ENCODE data around the gene SP5. TPM values are rescaled to one million over a fixed set of nuclear protein-coding genes. Genes with fewer than 3 reads are reported as not detected.

Gene SP5
- total RNA-seq, 2 experiments from 2014 or later: not detected

DNA sequence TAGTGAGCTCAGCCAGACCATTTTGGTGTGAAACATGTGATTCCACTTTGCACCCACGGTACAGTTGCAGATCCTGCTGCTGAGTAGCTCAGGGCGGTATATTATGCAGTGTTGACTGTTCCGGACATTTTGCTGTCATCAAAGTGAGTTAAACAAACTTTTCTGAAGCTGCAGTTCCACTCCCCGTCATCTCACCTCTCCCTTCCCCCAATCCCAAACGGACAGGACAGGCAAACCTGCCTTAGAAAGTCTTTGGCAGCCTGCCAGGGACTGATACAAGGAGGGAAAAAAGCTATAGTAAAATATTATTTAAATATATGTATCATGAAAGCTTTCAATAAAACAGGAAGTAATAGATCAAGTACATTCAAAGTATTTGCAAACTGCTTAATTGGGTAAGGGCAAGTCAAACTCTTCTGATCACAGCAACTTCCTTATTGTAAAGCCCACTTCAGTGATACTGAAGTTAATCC, 35.5 kb upstream of the SP5 start:
- ATAC-seq (ENCODE audit: poor library complexity) (no peak), DNase-seq (no peak)
- H3K4me3 ChIP-seq (ENCODE audit: low read length): no peak overlapping the region
- H3K4me1 ChIP-seq (ENCODE audit: insufficient read depth, low read length): no peaks in the 10 kb centered on the region
- H3K27me3 ChIP-seq (ENCODE audit: control insufficient read depth in 1 of 2, insufficient read depth in 2 of 2, low read length in 2 of 2): no peaks in the 10 kb centered on the region
- Mint-ChIP-seq H3K27ac (no peak overlapping the region), H3K9me3 (no peaks in the 10 kb centered on the region), H3K4me1 (ENCODE audit: low read depth) (peaks cover 9% of the 10 kb centered on the region), H3K36me3 (ENCODE audit: low read depth) (no peaks in the 10 kb centered on the region), H3K4me3 (no peak overlapping the region), H3K27me3 (peaks cover 5% of the 10 kb centered on the region)
- POLR2A ChIA-PET: no interaction called here
- no peak overlapping the region for H3K27ac ChIP-seq (ENCODE audit: low read depth in 1 of 2, low read length in 2 of 2)
- H3K36me3 ChIP-seq (ENCODE audit: insufficient read depth, low read length): no peaks in the 10 kb centered on the region
- TF ChIP-seq CTCF (IDR thresholded peaks at IDR 0.05): no peak
- H3K9me3 ChIP-seq (ENCODE audit: control insufficient read depth in 1 of 2, insufficient read depth in 1 of 2, low read length in 2 of 2): no peaks in the 10 kb centered on the region
- intact Hi-C loops (cut with DNase I, micrococcal nuclease): no loop called here
- CTCF ChIA-PET: no interaction called here

DNA sequence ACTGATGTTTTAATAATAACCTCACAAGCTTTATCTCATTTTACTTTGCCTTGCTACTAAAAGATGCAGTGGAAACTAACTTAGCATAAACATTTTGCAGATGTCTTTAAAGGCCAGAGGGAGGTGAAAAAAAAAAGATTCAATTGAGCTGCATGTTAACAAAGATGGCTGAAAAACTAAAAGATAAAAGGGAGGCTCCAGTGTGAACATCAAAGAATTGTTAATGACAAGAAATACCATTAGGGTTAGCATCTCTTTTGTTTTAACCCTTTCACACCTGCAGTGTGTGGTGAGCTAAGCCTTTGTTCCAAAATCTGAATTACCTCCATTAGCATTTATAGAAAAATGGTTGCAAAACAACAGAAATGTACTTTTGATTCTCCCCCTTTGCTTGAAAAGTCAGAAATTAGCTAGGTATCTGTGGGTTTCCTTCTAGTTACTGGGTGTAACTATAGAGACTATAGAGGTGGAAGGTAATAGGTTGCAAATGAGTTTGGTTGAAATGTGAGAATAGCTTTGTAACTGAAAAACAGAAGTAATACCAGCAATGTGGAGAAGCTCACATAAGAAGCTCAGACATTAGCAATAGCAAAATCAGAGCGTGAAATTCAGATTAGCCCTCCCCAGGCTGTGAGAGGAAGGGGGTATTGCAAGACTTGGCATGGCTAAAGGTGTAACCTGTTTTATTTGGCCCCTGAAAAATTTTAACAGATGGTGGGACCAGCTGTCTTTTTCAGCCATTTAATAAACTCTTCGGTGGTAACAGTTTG, 34.8 kb upstream of the SP5 start:
- ChIA-PET POLR2A (no interaction called here), CTCF (interaction anchor here (0.7 kb wide), 1 partner anchor 175 kb away, joined by 3 read pairs; no protein-coding TSS in a partner anchor)
- intact Hi-C loops (cut with DNase I, micrococcal nuclease): no loop called here
- Histone ChIP-seq H3K9me3 (ENCODE audit: control insufficient read depth in 1 of 2, insufficient read depth in 1 of 2, low read length in 2 of 2) (no peaks in the 10 kb centered on the region), H3K4me1 (ENCODE audit: insufficient read depth, low read length) (no peaks in the 10 kb centered on the region), H3K27me3 (ENCODE audit: control insufficient read depth in 1 of 2, insufficient read depth in 2 of 2, low read length in 2 of 2) (no peaks in the 10 kb centered on the region), H3K4me3 (ENCODE audit: low read length) (no peak overlapping the region), H3K36me3 (ENCODE audit: insufficient read depth, low read length) (no peaks in the 10 kb centered on the region), H3K27ac (ENCODE audit: low read depth in 1 of 2, low read length in 2 of 2) (no peak overlapping the region)
- TF ChIP-seq CTCF (IDR thresholded peaks at IDR 0.05): no peak
- Mint-ChIP-seq H3K4me1 (ENCODE audit: low read depth) (peaks cover 9% of the 10 kb centered on the region), H3K36me3 (ENCODE audit: low read depth) (no peaks in the 10 kb centered on the region), H3K4me3 (no peak overlapping the region), H3K9me3 (no peaks in the 10 kb centered on the region), H3K27me3 (peaks cover 5% of the 10 kb centered on the region), H3K27ac (no peak overlapping the region)
- no peak for ATAC-seq (ENCODE audit: poor library complexity)
- no peak for DNase-seq

- Histone ChIP-seq H3K9me3 (ENCODE audit: control insufficient read depth in 1 of 2, insufficient read depth in 1 of 2, low read length in 2 of 2) (no peaks in the 10 kb centered on the region), H3K4me3 (ENCODE audit: low read length) (no peak overlapping the region), H3K4me1 (ENCODE audit: insufficient read depth, low read length) (no peaks in the 10 kb centered on the region), H3K36me3 (ENCODE audit: insufficient read depth, low read length) (no peaks in the 10 kb centered on the region), H3K27me3 (ENCODE audit: control insufficient read depth in 1 of 2, insufficient read depth in 2 of 2, low read length in 2 of 2) (no peaks in the 10 kb centered on the region), H3K27ac (ENCODE audit: low read depth in 1 of 2, low read length in 2 of 2) (no peak overlapping the region)
- POLR2A ChIA-PET: no interaction called here
- Mint-ChIP-seq H3K27ac (no peak overlapping the region), H3K4me3 (no peak overlapping the region), H3K27me3 (peaks cover 5% of the 10 kb centered on the region), H3K36me3 (ENCODE audit: low read depth) (no peaks in the 10 kb centered on the region), H3K4me1 (ENCODE audit: low read depth) (peaks cover 9% of the 10 kb centered on the region), H3K9me3 (no peaks in the 10 kb centered on the region)
- intact Hi-C loops (cut with DNase I, micrococcal nuclease): no loop called here
- DNase-seq (no peak), ATAC-seq (ENCODE audit: poor library complexity) (no peak)
- CTCF ChIA-PET: interaction anchor here (0.7 kb wide), 1 partner anchor 99 kb away, joined by 3 read pairs; no protein-coding TSS in a partner anchor
- no peak for TF ChIP-seq CTCF (IDR thresholded peaks at IDR 0.05)
These were observed 33.8 kb upstream of the SP5 start for GRCh38 chr2:170681311-170681710.
